Measurements from ENCODE around the gene TMED1. TPM values are rescaled to one million over a fixed set of nuclear protein-coding genes. Genes with fewer than 3 reads are reported as not detected.

TMED1 gene
- total and polyA plus RNA-seq, 9 of the 15 experiments (the other 6 are each of a cell fraction or from before 2014, with no cell fraction given) = 0.86 to 30.2 (median 23.5) TPM

- TF ChIP-seq ZNF445 (CRISPR knock-in tag; IDR thresholded peaks at IDR 0.05; ENCODE audit: low read depth) (no peak), ZNF717 (CRISPR knock-in tag; IDR thresholded peaks at IDR 0.05) (no peak), RBM39 (optimal IDR thresholded peaks at IDR 0.05; ENCODE audit: low read depth, low read length) (peak; percentile 47), SMARCB1 (IDR thresholded peaks at IDR 0.05; ENCODE audit: insufficient read length, low read depth) (no peak), ZNF57 (CRISPR knock-in tag; IDR thresholded peaks at IDR 0.05) (no peak), L3MBTL2 (IDR thresholded peaks at IDR 0.05) (no peak), ZZZ3 (IDR thresholded peaks at IDR 0.05) (no peak), SNIP1 (IDR thresholded peaks at IDR 0.05; ENCODE audit: low read depth) (no peak), THAP12 (CRISPR knock-in tag; IDR thresholded peaks at IDR 0.05) (peak; percentile 79; the same call in 1 of the 2 replicates), ZNF197 (CRISPR knock-in tag; IDR thresholded peaks at IDR 0.05; ENCODE audit: low read depth) (no peak; the same call in 1 of the 2 replicates), ZBTB9 (CRISPR knock-in tag; IDR thresholded peaks at IDR 0.05) (peak; percentile 73), NEUROD1 (IDR thresholded peaks at IDR 0.05; ENCODE audit: borderline replicate concordance, low read depth, low read length, partially characterized antibody) (peak; percentile 68), HIVEP1 (CRISPR knock-in tag; IDR thresholded peaks at IDR 0.05) (no peak), TFE3 (CRISPR knock-in tag; IDR thresholded peaks at IDR 0.05) (0 out of 2 replicates have a peak, but pooled peaks have one; percentile 23), KLF16 (IDR thresholded peaks at IDR 0.05) (no peak; the same call in 1 of the 2 replicates), IRF2 (CRISPR knock-in tag; IDR thresholded peaks at IDR 0.05) (no peak), TEAD4 (IDR thresholded peaks at IDR 0.05; ENCODE audit: low read length) (no peak; the same call in 1 of the 2 replicates), TEAD4 (CRISPR knock-in tag; IDR thresholded peaks at IDR 0.05; ENCODE audit: borderline replicate concordance) (no peak), ATF2 (CRISPR knock-in tag; IDR thresholded peaks at IDR 0.05) (no peak), FOSL1 (tag; conservative IDR thresholded peaks at IDR 0.05) (no peak), U2AF1 (optimal IDR thresholded peaks at IDR 0.05; ENCODE audit: low read depth, low read length) (no peak), NR1H2 (CRISPR knock-in tag; IDR thresholded peaks at IDR 0.05) (no peak), ZNF274 (IDR thresholded peaks at IDR 0.05; ENCODE audit: borderline replicate concordance, low read depth, low read length) (no peak)
These were observed at the start of gene TMED1 (continued) for GRCh38 chr19:10835754-10836478.

Data from K562 (cell line).